HepG2 (cell line): Measurements from ENCODE around the gene IL32. TPM values are rescaled to one million over a fixed set of nuclear protein-coding genes. Genes with fewer than 3 reads are reported as not detected.

Experiments
- ERF ChIP-seq: IDR thresholded peaks from 2 replicates; pipeline ENCODE4 v1.6.1; 2018; ENCODE audit warnings: missing biosample characterization, missing genetic modification reagents
- GTF3A ChIP-seq: sonication (generic); formaldehyde crosslinking; conservative IDR thresholded peaks from 2 replicates; pipeline ENCODE4 v1.4.0; 2020; ENCODE audit warnings: mild to moderate bottlenecking, missing genetic modification reagents
- HIVEP1 ChIP-seq: sonication (generic); formaldehyde crosslinking; IDR thresholded peaks from 2 replicates; pipeline ENCODE4 v1.4.0; 2020; ENCODE audit warnings: mild to moderate bottlenecking, missing genetic modification reagents
- JDP2 ChIP-seq: sonication (generic); formaldehyde crosslinking; IDR thresholded peaks from 2 replicates; pipeline ENCODE4 v1.8.1; 2022; ENCODE audit warnings: missing genetic modification reagents, borderline replicate concordance
- MXD1 ChIP-seq: sonication (generic); formaldehyde crosslinking; IDR thresholded peaks from 2 replicates; pipeline ENCODE4 v1.4.0; 2020; ENCODE audit warnings: mild to moderate bottlenecking, missing genetic modification reagents
- SMARCC2 ChIP-seq: fragments of 450-650 bp; IDR thresholded peaks from 2 replicates; pipeline ENCODE4 v1.6.1; 2017; ENCODE audit warnings: antibody characterized with exemption, mild to moderate bottlenecking
- SNAPC5 ChIP-seq: sonication (generic); formaldehyde crosslinking; IDR thresholded peaks from 2 replicates; pipeline ENCODE4 v1.8.1; 2023; ENCODE audit warnings: mild to moderate bottlenecking, missing genetic modification reagents, borderline replicate concordance
- SP4 ChIP-seq: sonication (generic); formaldehyde crosslinking; IDR thresholded peaks from 2 replicates; pipeline ENCODE4 v1.8.1; 2023; ENCODE audit warnings: mild to moderate bottlenecking, missing genetic modification reagents
- SRSF4 ChIP-seq: fragments of 200-400 bp; formaldehyde crosslinking; IDR thresholded peaks from one replicate; pipeline ENCODE4 v1.6.1; 2018; ENCODE audit warnings: mild to moderate bottlenecking, low read depth, low read length, moderate library complexity; ENCODE audit not compliant: poor library complexity, severe bottlenecking
- SRY ChIP-seq: sonication (generic); formaldehyde crosslinking; IDR thresholded peaks from 2 replicates; pipeline ENCODE4 v1.8.0; 2022; ENCODE audit warnings: mild to moderate bottlenecking, missing genetic modification reagents
- TBP ChIP-seq: sonication (generic); formaldehyde crosslinking; IDR thresholded peaks from 2 replicates; pipeline ENCODE4 v1.5.0; 2020; ENCODE audit warnings: missing genetic modification reagents
- TP53 ChIP-seq: sonication (generic); formaldehyde crosslinking; conservative IDR thresholded peaks from 2 replicates; pipeline ENCODE4 v1.4.0; 2020; ENCODE audit warnings: missing genetic modification reagents
- ZFP36L2 ChIP-seq: sonication (generic); formaldehyde crosslinking; IDR thresholded peaks from 2 replicates; pipeline ENCODE4 v1.4.0; 2020; ENCODE audit warnings: missing genetic modification reagents
- ZNF10 ChIP-seq: sonication (generic); formaldehyde crosslinking; IDR thresholded peaks from 2 replicates; pipeline ENCODE4 v1.4.0; 2020; ENCODE audit warnings: mild to moderate bottlenecking, low read depth, missing genetic modification reagents, borderline replicate concordance
- ZNF205 ChIP-seq: IDR thresholded peaks from 2 replicates; pipeline ENCODE4 v1.6.1; 2018; ENCODE audit warnings: missing biosample characterization, missing genetic modification reagents
- ZNF225 ChIP-seq: sonication (generic); formaldehyde crosslinking; IDR thresholded peaks from 2 replicates; pipeline ENCODE4 v1.4.0; 2020; ENCODE audit warnings: mild to moderate bottlenecking, missing genetic modification reagents
- ZNF263 ChIP-seq: sonication (generic); formaldehyde crosslinking; IDR thresholded peaks from 2 replicates; pipeline ENCODE4 v1.4.0; 2020; ENCODE audit warnings: missing genetic modification reagents
- ZNF451 ChIP-seq: sonication (generic); formaldehyde crosslinking; IDR thresholded peaks from 2 replicates; pipeline ENCODE4 v1.5.0; 2020; ENCODE audit warnings: mild to moderate bottlenecking, missing genetic modification reagents
- ZNF558 ChIP-seq: sonication (generic); formaldehyde crosslinking; IDR thresholded peaks from 2 replicates; pipeline ENCODE4 v1.9.0; 2022; ENCODE audit warnings: mild to moderate bottlenecking, missing genetic modification reagents, borderline replicate concordance
- ZNF589 ChIP-seq: sonication (generic); formaldehyde crosslinking; conservative IDR thresholded peaks from 2 replicates; pipeline ENCODE4 v1.8.0; 2022; ENCODE audit warnings: mild to moderate bottlenecking, moderate library complexity, missing genetic modification reagents
- ZNF788 ChIP-seq: sonication (generic); formaldehyde crosslinking; IDR thresholded peaks from 2 replicates; pipeline ENCODE4 v1.5.0; 2020; ENCODE audit warnings: mild to moderate bottlenecking, missing genetic modification reagents, borderline replicate concordance
- polyA plus RNA-seq, 8 experiments: library from polyadenylated mRNA; depleted of rRNA in 3 of 8; stranded (reverse) in 7 of 8; unstranded in 1 of 8; fragments of >200 nt; fragmentation: Illumina TruSeq in 4 of 8; extraction: Trizol in 4 of 8; gene quantifications; 2 replicates each; pipeline versions ENCODE4 v1.2.1 to v1.2.3, GENCODE V29; 2011 to 2016; ENCODE audit warnings: low read depth in 4 of 8, missing spikeins in 1 of 8, mixed read lengths in 1 of 8; ENCODE audit not compliant: insufficient read depth in 1 of 8
- total RNA-seq, 5 experiments: library from RNA; depleted of rRNA; stranded (reverse); fragments of >200 nt; fragmentation: Illumina TruSeq; extraction: Trizol; gene quantifications; 2 replicates each; pipeline ENCODE4 v1.2.3, GENCODE V29; 2016; ENCODE audit warnings: low read depth in 1 of 5
- TF ChIP-seq, protein P1 (sequence below): IDR thresholded peaks from 2 replicates; pipeline ENCODE4 v1.6.1; 2016; ENCODE audit warnings: missing compliant biosample characterization, missing genetic modification reagents, borderline replicate concordance
- TF ChIP-seq, protein P2 (sequence below): sonication (generic); formaldehyde crosslinking; IDR thresholded peaks from 2 replicates; pipeline ENCODE4 v1.8.0; 2022; ENCODE audit warnings: missing genetic modification reagents, mild to moderate bottlenecking, inconsistent platforms, borderline replicate concordance
- TF ChIP-seq, protein P3 (sequence below): IDR thresholded peaks from 2 replicates; pipeline ENCODE4 v1.6.1; 2016
- TF ChIP-seq, protein P4 (sequence below): sonication (generic); formaldehyde crosslinking; IDR thresholded peaks from 2 replicates; pipeline ENCODE4 v1.4.0; 2020; ENCODE audit warnings: missing genetic modification reagents

IL32 gene
- total and polyA plus RNA-seq, 2 of the 13 experiments (the other 11 are each of a cell fraction or from before 2014, with no cell fraction given) = 115 to 165 TPM

- peak; percentile 100 for TF ChIP-seq HIVEP1
- TF ChIP-seq ZNF589 (CRISPR knock-in tag) = no peak; the same call in 1 of the 2 replicates
- TF ChIP-seq, protein P1, sequence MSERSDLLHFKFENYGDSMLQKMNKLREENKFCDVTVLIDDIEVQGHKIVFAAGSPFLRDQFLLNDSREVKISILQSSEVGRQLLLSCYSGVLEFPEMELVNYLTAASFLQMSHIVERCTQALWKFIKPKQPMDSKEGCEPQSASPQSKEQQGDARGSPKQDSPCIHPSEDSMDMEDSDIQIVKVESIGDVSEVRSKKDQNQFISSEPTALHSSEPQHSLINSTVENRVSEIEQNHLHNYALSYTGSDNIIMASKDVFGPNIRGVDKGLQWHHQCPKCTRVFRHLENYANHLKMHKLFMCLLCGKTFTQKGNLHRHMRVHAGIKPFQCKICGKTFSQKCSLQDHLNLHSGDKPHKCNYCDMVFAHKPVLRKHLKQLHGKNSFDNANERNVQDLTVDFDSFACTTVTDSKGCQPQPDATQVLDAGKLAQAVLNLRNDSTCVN (CRISPR knock-in tag) = peak; percentile 98
- 0 out of 2 replicates have a peak, but pooled peaks have one; percentile 39 for TF ChIP-seq ZNF558 (CRISPR knock-in tag)
- TF ChIP-seq, protein P2, sequence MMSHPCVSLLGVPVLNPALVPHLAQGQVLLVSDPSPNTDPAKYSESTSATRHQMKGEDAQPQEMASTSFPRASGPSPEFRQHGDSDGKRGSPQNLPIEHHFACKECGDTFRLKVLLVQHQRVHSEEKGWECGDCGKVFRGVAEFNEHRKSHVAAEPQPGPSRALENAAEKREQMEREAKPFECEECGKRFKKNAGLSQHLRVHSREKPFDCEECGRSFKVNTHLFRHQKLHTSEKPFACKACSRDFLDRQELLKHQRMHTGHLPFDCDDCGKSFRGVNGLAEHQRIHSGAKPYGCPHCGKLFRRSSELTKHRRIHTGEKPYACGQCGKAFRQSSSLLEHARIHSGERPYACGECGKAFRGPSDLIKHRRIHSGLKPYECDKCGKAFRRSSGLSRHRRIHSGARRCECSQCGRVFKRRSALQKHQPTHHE = no peak
- no peak; the same call in 1 of the 2 replicates for TF ChIP-seq JDP2 (CRISPR knock-in tag)
- TF ChIP-seq SRSF4 = no peak
- TF ChIP-seq SRY (CRISPR knock-in tag) = peak; percentile 81
- peak; percentile 83 for TF ChIP-seq ERF (CRISPR knock-in tag)
- peak; percentile 64; the same call in 1 of the 2 replicates for TF ChIP-seq ZNF788 (CRISPR knock-in tag)
- peak; percentile 93; the same call in 1 of the 2 replicates for TF ChIP-seq ZNF263 (CRISPR knock-in tag)
- TF ChIP-seq ZNF205 (CRISPR knock-in tag) = no peak; the same call in 1 of the 2 replicates
- no peak; the same call in 1 of the 2 replicates for TF ChIP-seq ZNF225
- TF ChIP-seq ZFP36L2 (CRISPR knock-in tag) = no peak
- no peak for TF ChIP-seq SMARCC2
- no peak for TF ChIP-seq SNAPC5 (CRISPR knock-in tag)
- no peak for TF ChIP-seq ZNF10
- TF ChIP-seq, protein P3, sequence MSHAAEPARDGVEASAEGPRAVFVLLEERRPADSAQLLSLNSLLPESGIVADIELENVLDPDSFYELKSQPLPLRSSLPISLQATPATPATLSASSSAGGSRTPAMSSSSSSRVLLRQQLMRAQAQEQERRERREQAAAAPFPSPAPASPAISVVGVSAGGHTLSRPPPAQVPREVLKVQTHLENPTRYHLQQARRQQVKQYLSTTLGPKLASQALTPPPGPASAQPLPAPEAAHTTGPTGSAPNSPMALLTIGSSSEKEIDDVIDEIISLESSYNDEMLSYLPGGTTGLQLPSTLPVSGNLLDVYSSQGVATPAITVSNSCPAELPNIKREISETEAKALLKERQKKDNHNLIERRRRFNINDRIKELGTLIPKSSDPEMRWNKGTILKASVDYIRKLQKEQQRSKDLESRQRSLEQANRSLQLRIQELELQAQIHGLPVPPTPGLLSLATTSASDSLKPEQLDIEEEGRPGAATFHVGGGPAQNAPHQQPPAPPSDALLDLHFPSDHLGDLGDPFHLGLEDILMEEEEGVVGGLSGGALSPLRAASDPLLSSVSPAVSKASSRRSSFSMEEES (CRISPR knock-in tag) = no peak; the same call in none of the 2 replicates
- TF ChIP-seq MXD1 (CRISPR knock-in tag) = no peak
- TF ChIP-seq, protein P4, sequence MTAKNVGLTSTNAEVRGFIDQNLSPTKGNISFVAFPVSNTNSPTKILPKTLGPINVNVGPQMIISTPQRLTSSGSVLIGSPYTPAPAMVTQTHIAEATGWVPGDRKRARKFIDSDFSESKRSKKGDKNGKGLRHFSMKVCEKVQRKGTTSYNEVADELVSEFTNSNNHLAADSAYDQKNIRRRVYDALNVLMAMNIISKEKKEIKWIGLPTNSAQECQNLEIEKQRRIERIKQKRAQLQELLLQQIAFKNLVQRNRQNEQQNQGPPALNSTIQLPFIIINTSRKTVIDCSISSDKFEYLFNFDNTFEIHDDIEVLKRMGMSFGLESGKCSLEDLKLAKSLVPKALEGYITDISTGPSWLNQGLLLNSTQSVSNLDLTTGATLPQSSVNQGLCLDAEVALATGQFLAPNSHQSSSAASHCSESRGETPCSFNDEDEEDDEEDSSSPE (CRISPR knock-in tag) = 0 out of 2 replicates have a peak, but pooled peaks have one; percentile 55
- TF ChIP-seq TP53 = no peak
- TF ChIP-seq TBP = no peak
- TF ChIP-seq SP4 (CRISPR knock-in tag) = peak; percentile 42
- TF ChIP-seq ZNF451 = no peak
- TF ChIP-seq GTF3A (CRISPR knock-in tag) = no peak
These were observed at the start of gene IL32 (continued) for GRCh38 chr16:3065069-3065741.
